ENCODE results near the gene ARL5B. TPM values are rescaled to one million over a fixed set of nuclear protein-coding genes. Genes with fewer than 3 reads are reported as not detected.

ARL5B gene
- total RNA-seq (2021; ENCODE audit: unreplicated experiment) (12.2 TPM), Bru-seq, nascent RNA (percentile 88 among the genes with signal in this experiment), BruChase-seq, experiment 1, labeled RNA remaining after a 2-hour chase (percentile 97 among the genes with signal in this experiment), BruChase-seq, experiment 2, labeled RNA remaining after a 6-hour chase (percentile 91 among the genes with signal in this experiment)
- 4.0 TPM for polyA plus RNA-seq (2012; ENCODE audit: insufficient read length)
- long read RNA-seq, full-length matches to known transcripts: 32 of 39 reads
- long read RNA-seq, partial matches to known transcripts: 4 of 39 reads
- long read RNA-seq, other reads (novel, unspliced or antisense): 3 of 39 reads

GRCh38 chr10:18659125-18659818, at the start of gene ARL5B:
Gene ARL5B, plus strand, starts transcription at chr10:18659431. Its CDS starts 207 bp downstream, at chr10:18659638.
- intact Hi-C loops (cut with micrococcal nuclease; ENCODE audit: unreplicated experiment) (no loop called here), in situ Hi-C loops (cut with HindIII; ENCODE audit: low pct_unique_long_range_greater_than_20kb, low sequenced_read_pairs) (no loop called here)
- no peak for TF ChIP-seq REST (IDR thresholded peaks at IDR 0.05; ENCODE audit: insufficient read depth in 1 of 2, low read depth in 2 of 2, low read length in 1 of 2)
- TF ChIP-seq TCF7L2 (IDR thresholded peaks at IDR 0.05; ENCODE audit: low read depth, low read length): peak; percentile 29; the same call in 1 of the 2 replicates
- peak; percentile 61; the same call in 1 of the 2 replicates for TF ChIP-seq SIN3A (IDR thresholded peaks at IDR 0.05; ENCODE audit: borderline replicate concordance, insufficient read depth, low read depth, low read length)
- TF ChIP-seq CTCF (IDR thresholded peaks at IDR 0.05): no peak
- TF ChIP-seq POLR2AphosphoS5 (IDR thresholded peaks at IDR 0.05; ENCODE audit: low read depth, low read length): peak; percentile 67
- no peaks in the 10 kb centered on the region for H3K9me3 ChIP-seq (ENCODE audit: control insufficient read depth, insufficient read depth, low read depth, low read length)
- no peaks in the 10 kb centered on the region for H3K27me3 ChIP-seq (ENCODE audit: control insufficient read depth, insufficient read depth, low read length)
- CTCF ChIA-PET: interaction anchor here (0.6 kb wide), 1 partner anchor 143 kb away, joined by 5 read pairs; no protein-coding TSS in a partner anchor
- H3K4me1 ChIP-seq (ENCODE audit: control insufficient read depth, insufficient read depth, low read length): peaks cover 15% of the 10 kb centered on the region; the same call in 1 of the 2 replicates
- peaks cover 8% of the 10 kb centered on the region; the same call in 1 of the 2 replicates for H3K36me3 ChIP-seq (ENCODE audit: control insufficient read depth, insufficient read depth, low read length)
- peak within 1 kb of the TSS; percentile 96 for H3K27ac ChIP-seq (ENCODE audit: low read length)
- ATAC-seq: peak; percentile 99
- POLR2A ChIA-PET: interaction anchor here (0.6 to 0.7 kb wide), 4 partner anchors 37 to 1705 kb away, joined by 6 to 8 read pairs (median 7); no protein-coding TSS in a partner anchor
- no TSS peak for BruUV-seq (replicated peaks)
- peak within 1 kb of the TSS; percentile 91 to 93 for H3K4me3 ChIP-seq (ENCODE audit: low read depth in 2 of 2, low read length in 2 of 2)
- DNase-seq (ENCODE audit: low read depth, low spot score): peak; percentile 71

- in situ Hi-C loops (cut with HindIII; ENCODE audit: low pct_unique_long_range_greater_than_20kb, low sequenced_read_pairs) (no loop called here), intact Hi-C loops (cut with micrococcal nuclease; ENCODE audit: unreplicated experiment) (no loop called here)
- no peak for TF ChIP-seq POLR2AphosphoS5 (IDR thresholded peaks at IDR 0.05; ENCODE audit: low read depth, low read length)
- TF ChIP-seq SIN3A (IDR thresholded peaks at IDR 0.05; ENCODE audit: borderline replicate concordance, insufficient read depth, low read depth, low read length): no peak
- no peak for TF ChIP-seq TCF7L2 (IDR thresholded peaks at IDR 0.05; ENCODE audit: low read depth, low read length)
- no peak for TF ChIP-seq REST (IDR thresholded peaks at IDR 0.05; ENCODE audit: insufficient read depth in 1 of 2, low read depth in 2 of 2, low read length in 1 of 2)
- TF ChIP-seq CTCF (IDR thresholded peaks at IDR 0.05): no peak
- H3K4me1 ChIP-seq (ENCODE audit: control insufficient read depth, insufficient read depth, low read length): peaks cover 9% of the 10 kb centered on the region
- peak overlapping the region; percentile 63 for H3K27ac ChIP-seq (ENCODE audit: low read length)
- H3K9me3 ChIP-seq (ENCODE audit: control insufficient read depth, insufficient read depth, low read depth, low read length): no peaks in the 10 kb centered on the region
- no peaks in the 10 kb centered on the region; the same call in 1 of the 2 replicates for H3K36me3 ChIP-seq (ENCODE audit: control insufficient read depth, insufficient read depth, low read length)
- peak; percentile 70 for DNase-seq (ENCODE audit: low read depth, low spot score)
- ChIA-PET CTCF (no interaction called here), POLR2A (no interaction called here)
- no TSS peak for BruUV-seq (replicated peaks)
- H3K27me3 ChIP-seq (ENCODE audit: control insufficient read depth, insufficient read depth, low read length): no peaks in the 10 kb centered on the region
- H3K4me3 ChIP-seq (ENCODE audit: low read depth in 2 of 2, low read length in 2 of 2): no peak overlapping the region
- peak; percentile 96 for ATAC-seq
These were observed 48.7 kb upstream of the ARL5B start for GRCh38 chr10:18610517-18610916.
